Ovary (tissue), 3 donors: ENCODE results near the gene OAS3.

Experiments used
- CTCF ChIP-seq, 3 donors: fragments of 450-650 bp in 2 of 3; fragments of 200-600 bp in 1 of 3; IDR thresholded peaks; one replicate each; pipeline versions ENCODE4 v1.5.1 to v1.8.0; 2016 to 2022; ENCODE audit warnings: antibody characterized with exemption in 3 of 3, mild to moderate bottlenecking in 1 of 3
- EP300 ChIP-seq: sonication (generic); formaldehyde crosslinking; IDR thresholded peaks from one replicate; pipeline ENCODE4 v1.6.1; 2017; ENCODE audit warnings: antibody characterized with exemption
- POLR2A ChIP-seq: fragments of 450-650 bp; IDR thresholded peaks from one replicate; pipeline ENCODE4 v1.6.1; 2017; ENCODE audit warnings: antibody characterized with exemption, mild to moderate bottlenecking, moderate library complexity
- donor health status: DM: no; HTN: no; CAD: no.

- TF ChIP-seq CTCF (IDR thresholded peaks at IDR 0.05), result no peak
- TF ChIP-seq POLR2A, result no peak
- TF ChIP-seq EP300, result no peak
Measured at GRCh38 chr12:112987561-112987960, 49.3 kb downstream of the OAS3 start.
